Epithelial cell of proximal tubule (primary cell): ENCODE measurements around the gene CACNA2D1. TPM values are rescaled to one million over a fixed set of nuclear protein-coding genes. Genes with fewer than 3 reads are reported as not detected.
"Not testable (repeated sequence)": the region's sequence is repeated elsewhere in the genome, so short reads cannot be mapped to it uniquely, and the experiment has no call there.

Experiments used
- DNase-seq: peaks from one replicate; pipeline ENCODE4 v3.0.0-alpha.2; 2011; ENCODE audit warnings: low read depth
- H3K4me3 ChIP-seq: 2 replicates; pipeline ENCODE4 v1.5.1; 2011; ENCODE audit warnings: low read depth, mild to moderate bottlenecking, low read length
- CTCF ChIP-seq: conservative IDR thresholded peaks from 2 replicates; pipeline ENCODE4 v1.5.1; 2012; ENCODE audit warnings: low read depth, mild to moderate bottlenecking, low read length
- total RNA-seq: library from RNA; depleted of rRNA; stranded (reverse); fragments of >200 nt; gene quantifications from 2 replicates; pipeline ENCODE4 v1.2.3, GENCODE V29; 2015

CACNA2D1 gene
- total RNA-seq, 1 donor from 2014 or later = 6.1 TPM

- TF ChIP-seq CTCF = no peak
- no peak for DNase-seq
- no peak overlapping the region for H3K4me3 ChIP-seq
Measured at GRCh38 chr7:82395147-82395546, 48.4 kb downstream of the CACNA2D1 start.

GRCh38 chr7:82393840-82394220, 49.7 kb downstream of the CACNA2D1 start:
- no peak overlapping the region for H3K4me3 ChIP-seq
- DNase-seq = no peak
- no peak for TF ChIP-seq CTCF

GRCh38 chr7:82393076-82393839, 50.3 kb downstream of the CACNA2D1 start:
- no peak for TF ChIP-seq CTCF
- DNase-seq = no peak
- no peak overlapping the region for H3K4me3 ChIP-seq

- TF ChIP-seq CTCF = no peak
- no peak overlapping the region for H3K4me3 ChIP-seq
- DNase-seq = no peak
Measured at GRCh38 chr7:82390936-82391335, 52.6 kb downstream of the CACNA2D1 start.

- no peak for TF ChIP-seq CTCF
- H3K4me3 ChIP-seq = no peak overlapping the region
- DNase-seq = no peak
Measured at GRCh38 chr7:82389876-82390275, 53.7 kb downstream of the CACNA2D1 start.

GRCh38 chr7:82388138-82388537, 55.4 kb downstream of the CACNA2D1 start:
- no peak for TF ChIP-seq CTCF
- no peak for DNase-seq
- H3K4me3 ChIP-seq = no peak overlapping the region

- DNase-seq, H3K4me3 ChIP-seq: not testable (repeated sequence)
Measured at GRCh38 chr7:82386571-82386970, 57.0 kb downstream of the CACNA2D1 start.
